ENCODE results near the gene RCOR2. TPM values are rescaled to one million over a fixed set of nuclear protein-coding genes. Genes with fewer than 3 reads are reported as not detected.

Gene RCOR2
- total and polyA plus RNA-seq, 2 of the 13 experiments (the other 11 are each of a cell fraction or from before 2014, with no cell fraction given) = 8.3 to 8.5 TPM

- intact Hi-C loops (cut with micrococcal nuclease; ENCODE audit: unreplicated experiment) = loop anchor here (1.0 to 10.0 kb wide), 2 partner anchors 64 to 137 kb away; partner anchors contain the start of gene ZFTA
- ChIA-PET POLR2A (interaction anchor here (1.4 kb wide), 1 partner anchor 63 kb away, joined by 4 read pairs; the partner anchor contains the start of gene MARK2), CTCF (ENCODE audit: low intra/inter-chr PET ratio, low total read pairs) (interaction anchor here (1.1 to 1.5 kb wide), 2 partner anchors 63 to 64 kb away, joined by 3 to 6 read pairs; partner anchors contain the start of gene MARK2)
- Histone ChIP-seq H3K79me2 (ENCODE audit: insufficient read depth, low read length) (no peaks in the 10 kb centered on the region), H3K9me3 (ENCODE audit: low read length) (no peaks in the 10 kb centered on the region), H3K27ac (ENCODE audit: extremely low read length, insufficient read depth, low read length) (no peak overlapping the region), H3K9ac (ENCODE audit: insufficient read depth, low read depth, low read length) (no peak overlapping the region), H3K36me3 (replicated peaks in 1 of 2; ENCODE audit: control insufficient read depth in 1 of 2, insufficient read depth in 2 of 2, low read length in 2 of 2) (peaks cover 47 to 81% of the 10 kb centered on the region in 2 experiments), H3K4me3 (replicated peaks in 1 of 3; ENCODE audit: insufficient read depth in 1 of 3, low read depth in 2 of 3, low read length in 3 of 3) (no peak overlapping the region), H3K4me1 (ENCODE audit: insufficient read depth, low read length) (no peaks in the 10 kb centered on the region), H3K27me3 (ENCODE audit: control insufficient read depth in 1 of 2, insufficient read depth in 2 of 2, low read length in 2 of 2) (no peaks in the 10 kb centered on the region; a peak in 1 of 5 replicates), H4K20me1 (ENCODE audit: insufficient read depth, low read length) (no peaks in the 10 kb centered on the region), H3K4me2 (ENCODE audit: low read depth, low read length) (no peak overlapping the region), H2AFZ (ENCODE audit: low read length) (no peak overlapping the region)
- FAIRE-seq (peak; percentile 18), ATAC-seq (peak; percentile 57), DNase-seq (ENCODE audit: low spot score) (no peak)
- in situ Hi-C loops (cut with HindIII; ENCODE audit: extremely low pct_ligation_motif_present, low pct_unique_long_range_greater_than_20kb) = no loop called here
- TF ChIP-seq SMC3 (IDR thresholded peaks at IDR 0.05; ENCODE audit: low read length) = peak; percentile 55; the same call in 1 of the 2 replicates
- TF ChIP-seq ZNF20 (CRISPR knock-in tag; IDR thresholded peaks at IDR 0.05) = no peak
- no peak for TF ChIP-seq SETDB1 (CRISPR knock-in tag; IDR thresholded peaks at IDR 0.05; ENCODE audit: borderline replicate concordance)
- no peak for TF ChIP-seq ZNF10 (CRISPR knock-in tag; IDR thresholded peaks at IDR 0.05; ENCODE audit: borderline replicate concordance, low read depth)
- TF ChIP-seq ZNF17 (CRISPR knock-in tag; IDR thresholded peaks at IDR 0.05) = no peak
- peak; percentile 30; the same call in 1 of the 2 replicates for TF ChIP-seq RAD21 (CRISPR knock-in tag; IDR thresholded peaks at IDR 0.05)
- TF ChIP-seq RXRA (CRISPR knock-in tag; IDR thresholded peaks at IDR 0.05) = no peak
- no peak for TF ChIP-seq XBP1 (CRISPR knock-in tag; IDR thresholded peaks at IDR 0.05)
- no peak for TF ChIP-seq ZNF224 (CRISPR knock-in tag; IDR thresholded peaks at IDR 0.05)
- TF ChIP-seq ZNF672 (CRISPR knock-in tag; IDR thresholded peaks at IDR 0.05) = no peak
- TF ChIP-seq STAG1 (CRISPR knock-in tag; IDR thresholded peaks at IDR 0.05) = peak; percentile 30
- TF ChIP-seq THRA (CRISPR knock-in tag; IDR thresholded peaks at IDR 0.05; ENCODE audit: borderline replicate concordance) = peak; percentile 53; the same call in 1 of the 2 replicates
- TF ChIP-seq RAD51 (IDR thresholded peaks at IDR 0.05; ENCODE audit: borderline replicate concordance) = no peak
- TF ChIP-seq CTCF (CRISPR knock-in tag; IDR thresholded peaks at IDR 0.05) = peak; percentile 41
- TF ChIP-seq MED8 (CRISPR knock-in tag; IDR thresholded peaks at IDR 0.05; ENCODE audit: insufficient replicate concordance) = no peak
- no peak for TF ChIP-seq RBFOX2 (IDR thresholded peaks at IDR 0.05; ENCODE audit: low read depth, low read length)
- no peak for TF ChIP-seq FOXO4 (CRISPR knock-in tag; conservative IDR thresholded peaks at IDR 0.05)
- BruUV-seq (replicated peaks) = no TSS peak
- 94% methylated on average over 2 of the region's 3 CpGs for WGBS (ENCODE audit: low lambda C conversion rate)
Observed at GRCh38 chr11:63901660-63902059, 15.3 kb downstream of the RCOR2 start.

Measured in HepG2 (cell line).